ENCODE data around the gene SLC17A3. TPM values are rescaled to one million over a fixed set of nuclear protein-coding genes. Genes with fewer than 3 reads are reported as not detected.

The SLC17A3 gene
- total RNA-seq, 1 experiment from 2014 or later: not detected

GRCh38 chr6:25900843-25901242 is 26.8 kb upstream of the SLC17A3 start (continued):
- TF ChIP-seq, protein P1, sequence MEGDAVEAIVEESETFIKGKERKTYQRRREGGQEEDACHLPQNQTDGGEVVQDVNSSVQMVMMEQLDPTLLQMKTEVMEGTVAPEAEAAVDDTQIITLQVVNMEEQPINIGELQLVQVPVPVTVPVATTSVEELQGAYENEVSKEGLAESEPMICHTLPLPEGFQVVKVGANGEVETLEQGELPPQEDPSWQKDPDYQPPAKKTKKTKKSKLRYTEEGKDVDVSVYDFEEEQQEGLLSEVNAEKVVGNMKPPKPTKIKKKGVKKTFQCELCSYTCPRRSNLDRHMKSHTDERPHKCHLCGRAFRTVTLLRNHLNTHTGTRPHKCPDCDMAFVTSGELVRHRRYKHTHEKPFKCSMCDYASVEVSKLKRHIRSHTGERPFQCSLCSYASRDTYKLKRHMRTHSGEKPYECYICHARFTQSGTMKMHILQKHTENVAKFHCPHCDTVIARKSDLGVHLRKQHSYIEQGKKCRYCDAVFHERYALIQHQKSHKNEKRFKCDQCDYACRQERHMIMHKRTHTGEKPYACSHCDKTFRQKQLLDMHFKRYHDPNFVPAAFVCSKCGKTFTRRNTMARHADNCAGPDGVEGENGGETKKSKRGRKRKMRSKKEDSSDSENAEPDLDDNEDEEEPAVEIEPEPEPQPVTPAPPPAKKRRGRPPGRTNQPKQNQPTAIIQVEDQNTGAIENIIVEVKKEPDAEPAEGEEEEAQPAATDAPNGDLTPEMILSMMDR (IDR thresholded peaks at IDR 0.05 in 2 of 3, conservative IDR thresholded peaks at IDR 0.05 in 1 of 3; ENCODE audit: borderline replicate concordance in 1 of 3, insufficient read depth in 1 of 3, low read depth in 2 of 3, low read length in 2 of 3): no peak
- TF ChIP-seq POLR2A (IDR thresholded peaks at IDR 0.05; ENCODE audit: borderline replicate concordance, extremely low read depth, insufficient read depth, insufficient read length): no peak
- TF ChIP-seq MAX (IDR thresholded peaks at IDR 0.05): no peak
- TF ChIP-seq EZH2 (IDR thresholded peaks at IDR 0.05): no peak
- no peak for TF ChIP-seq SP1 (IDR thresholded peaks at IDR 0.05; ENCODE audit: low read depth)
- TF ChIP-seq RAD21 (IDR thresholded peaks at IDR 0.05; ENCODE audit: low read depth): no peak
- no peak for TF ChIP-seq CBX3 (IDR thresholded peaks at IDR 0.05; ENCODE audit: low read depth)
- no peak for TF ChIP-seq SRF (IDR thresholded peaks at IDR 0.05; ENCODE audit: low read depth)

GRCh38 chr6:25899580-25900408 is 25.8 kb upstream of the SLC17A3 start:
- no peak for ATAC-seq
- Histone ChIP-seq H3K79me2 (ENCODE audit: insufficient read depth, low read length) (no peaks in the 10 kb centered on the region), H3K9me2 (ENCODE audit: insufficient read depth) (no peaks in the 10 kb centered on the region), H3K4me1 (ENCODE audit: control insufficient read depth in 1 of 2, insufficient read depth in 2 of 2, low read length in 2 of 2) (no peaks in the 10 kb centered on the region), H3K4me2 (ENCODE audit: low read length) (no peak overlapping the region), H3K27me3 (ENCODE audit: insufficient read depth, low read length) (no peaks in the 10 kb centered on the region), H3K9ac (ENCODE audit: low read length) (no peak overlapping the region), H2AFZ (ENCODE audit: low read depth, low read length, poor library complexity, severe bottlenecking) (no peak overlapping the region), H3K27ac (ENCODE audit: low read depth, low read length) (no peak overlapping the region), H3K9me3 (ENCODE audit: control insufficient read depth in 1 of 2, insufficient read depth in 1 of 2, low read depth in 1 of 2, low read length in 2 of 2) (no peaks in the 10 kb centered on the region), H3K4me3 (replicated peaks in 1 of 2; ENCODE audit: low read depth in 1 of 2, low read length in 2 of 2) (no peak overlapping the region), H3K36me3 (ENCODE audit: control insufficient read depth in 1 of 2, insufficient read depth in 2 of 2, low read length in 2 of 2) (no peaks in the 10 kb centered on the region), H4K20me1 (ENCODE audit: insufficient read depth) (no peaks in the 10 kb centered on the region)
- DNase-seq (ENCODE audit: low read depth, low spot score): no peak
- intact Hi-C loops (cut with micrococcal nuclease): no loop called here
- ChIA-PET CTCF (no interaction called here), RAD21 (ENCODE audit: low non-redundant PET in 1 of 2, low total read pairs in 2 of 2, uncharacterized antibody in 2 of 2, unreplicated experiment in 2 of 2) (no interaction called here), POLR2A (interaction anchor here (1.3 kb wide), 1 partner anchor 120 kb away, joined by 3 read pairs; a partner anchor contains a TSS)
- no TSS peak for BruUV-seq (replicated peaks)
- no peak for TF ChIP-seq EZH2 (IDR thresholded peaks at IDR 0.05)
- no peak for TF ChIP-seq RAD21 (IDR thresholded peaks at IDR 0.05; ENCODE audit: low read depth)
- TF ChIP-seq EZH2phosphoT487 (IDR thresholded peaks at IDR 0.05; ENCODE audit: borderline replicate concordance): no peak
- no peak for TF ChIP-seq EGR1 (IDR thresholded peaks at IDR 0.05; ENCODE audit: low read depth)
- TF ChIP-seq, protein P1 (IDR thresholded peaks at IDR 0.05 in 2 of 3, conservative IDR thresholded peaks at IDR 0.05 in 1 of 3; ENCODE audit: borderline replicate concordance in 1 of 3, insufficient read depth in 1 of 3, low read depth in 2 of 3, low read length in 2 of 3): no peak
- TF ChIP-seq SRF (IDR thresholded peaks at IDR 0.05; ENCODE audit: low read depth): no peak
- no peak for TF ChIP-seq REST (IDR thresholded peaks at IDR 0.05; ENCODE audit: low read depth)
- TF ChIP-seq ZNF274 (IDR thresholded peaks at IDR 0.05; ENCODE audit: low read depth, low read length): no peak
- TF ChIP-seq POLR2AphosphoS5 (IDR thresholded peaks at IDR 0.05; ENCODE audit: low read depth, low read length): no peak
- TF ChIP-seq, protein P2, sequence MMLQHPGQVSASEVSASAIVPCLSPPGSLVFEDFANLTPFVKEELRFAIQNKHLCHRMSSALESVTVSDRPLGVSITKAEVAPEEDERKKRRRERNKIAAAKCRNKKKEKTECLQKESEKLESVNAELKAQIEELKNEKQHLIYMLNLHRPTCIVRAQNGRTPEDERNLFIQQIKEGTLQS (IDR thresholded peaks at IDR 0.05): no peak
- TF ChIP-seq TCF7L2 (IDR thresholded peaks at IDR 0.05; ENCODE audit: borderline replicate concordance, extremely low read depth, insufficient read depth, insufficient read length): no peak
